Activated naive CD4-positive, alpha-beta T cell treated with anti-CD3 and anti-CD28 coated beads for 36 hours (primary cell): Measurements from ENCODE around the gene DRD4. TPM values are rescaled to one million over a fixed set of nuclear protein-coding genes. Genes with fewer than 3 reads are reported as not detected.
A peak's percentile ranks its signal among the peaks of the same experiment; 100 is the strongest.

Source experiments
- CTCF ChIA-PET: fragments of 350-600 bp; sonication (Branson Sonifier 250); formaldehyde crosslinking; loops from one replicate; lab custom pipeline; 2021; ENCODE audit warnings: antibody characterized with exemption; lab: Charles Lee
- DNase-seq: peaks from one replicate; pipeline ENCODE4 v3.0.0-alpha.2; 2020
- H3K27ac Mint-ChIP-seq: one replicate; pipeline ENCODE4 v1.8.0; 2021; ENCODE audit warnings: mild to moderate bottlenecking, mixed read lengths
- H3K27me3 Mint-ChIP-seq: one replicate; pipeline ENCODE4 v1.8.0; 2021; ENCODE audit warnings: low read depth, mixed read lengths
- H3K36me3 Mint-ChIP-seq: one replicate; pipeline ENCODE4 v1.8.0; 2021; ENCODE audit warnings: low read depth, mixed read lengths
- H3K4me1 Mint-ChIP-seq: one replicate; pipeline ENCODE4 v1.8.0; 2021; ENCODE audit warnings: low read depth, mixed read lengths
- H3K4me3 Mint-ChIP-seq: one replicate; pipeline ENCODE4 v1.8.0; 2021; ENCODE audit warnings: mild to moderate bottlenecking, moderate library complexity, mixed read lengths
- H3K9me3 Mint-ChIP-seq: one replicate; pipeline ENCODE4 v1.8.0; 2021; ENCODE audit warnings: mixed read lengths
- intact Hi-C: fragments of 100-400 bp; cut with micrococcal nuclease; formaldehyde crosslinking; loops from one replicate; pipeline ENCODE4 v1.15.1; 2023
- total RNA-seq, 2 experiments: library from RNA; stranded (reverse); gene quantifications; one replicate each; pipeline ENCODE4 v1.2.3, GENCODE V29; 2021

The DRD4 gene
- total RNA-seq, 2 experiments from 2014 or later, result 1.0 to 1.2 TPM

DNA sequence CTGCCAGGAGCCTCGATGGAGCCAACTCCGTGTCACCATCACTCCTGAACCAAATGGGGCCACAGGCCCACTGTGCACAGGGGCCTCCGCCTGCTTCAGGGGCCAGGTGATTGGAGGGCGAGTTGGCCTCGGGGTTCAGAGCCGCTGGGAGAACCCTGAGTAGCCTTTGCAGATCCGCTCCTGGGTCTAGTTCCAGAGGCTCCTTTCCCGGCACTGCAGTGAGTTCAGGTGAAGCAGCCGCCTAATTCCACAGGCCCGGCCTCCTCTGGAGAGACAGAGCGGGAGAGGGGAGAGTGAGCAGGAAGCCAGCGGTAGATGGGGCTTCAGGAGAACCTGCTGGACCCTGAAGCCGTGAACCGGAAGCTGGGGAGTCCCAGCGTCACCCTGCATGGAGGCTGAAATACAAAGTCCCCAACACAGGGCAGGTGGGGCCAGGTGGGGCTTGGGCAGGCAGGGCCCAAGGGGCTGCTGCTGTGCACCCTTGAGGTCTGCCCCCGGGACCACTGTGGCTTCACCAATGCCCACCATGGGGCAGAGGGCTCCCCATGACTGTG is 22.5 kb downstream of the DRD4 start:
- Mint-ChIP-seq H3K27ac (no peak overlapping the region), H3K4me3 (no peak overlapping the region), H3K9me3 (no peaks in the 10 kb centered on the region), H3K4me1 (no peaks in the 10 kb centered on the region), H3K36me3 (peaks cover 8% of the 10 kb centered on the region), H3K27me3 (no peaks in the 10 kb centered on the region)
- DNase-seq, result no peak
- CTCF ChIA-PET, result no interaction called here
- intact Hi-C loops, result no loop called here

GRCh38 chr11:660281-660680 is 23.2 kb downstream of the DRD4 start:
- Mint-ChIP-seq H3K36me3 (peaks cover 7% of the 10 kb centered on the region), H3K27me3 (no peaks in the 10 kb centered on the region), H3K9me3 (no peaks in the 10 kb centered on the region), H3K27ac (no peak overlapping the region), H3K4me3 (no peak overlapping the region), H3K4me1 (no peaks in the 10 kb centered on the region)
- no peak for DNase-seq
- CTCF ChIA-PET, result interaction anchor here (1.4 to 1.6 kb wide), 2 partner anchors 17 to 64 kb away, joined by 5 read pairs; no protein-coding TSS in a partner anchor
- intact Hi-C loops, result no loop called here

GRCh38 chr11:660681-661444 is 23.8 kb downstream of the DRD4 start:
- Mint-ChIP-seq H3K27ac (no peak overlapping the region), H3K27me3 (no peaks in the 10 kb centered on the region), H3K4me3 (no peak overlapping the region), H3K4me1 (no peaks in the 10 kb centered on the region), H3K9me3 (no peaks in the 10 kb centered on the region), H3K36me3 (peaks cover 7% of the 10 kb centered on the region)
- intact Hi-C loops, result no loop called here
- CTCF ChIA-PET, result interaction anchor here (0.7 to 1.6 kb wide), 3 partner anchors 17 to 63 kb away, joined by 4 to 5 read pairs (median 5); no protein-coding TSS in a partner anchor
- no peak for DNase-seq

GRCh38 chr11:662689-663274 is 25.7 kb downstream of the DRD4 start:
- H3K4me1 Mint-ChIP-seq, result no peaks in the 10 kb centered on the region
- H3K9me3 Mint-ChIP-seq, result no peaks in the 10 kb centered on the region
- H3K4me3 Mint-ChIP-seq, result no peak overlapping the region
- peaks cover 11% of the 10 kb centered on the region for H3K36me3 Mint-ChIP-seq
- peak; percentile 59 for DNase-seq
- intact Hi-C loops, result loop anchor here (1.0 kb wide), 1 partner anchor 61 kb away; no protein-coding TSS in a partner anchor
- H3K27ac Mint-ChIP-seq, result no peak overlapping the region
- CTCF ChIA-PET, result interaction anchor here (0.9 to 1.1 kb wide), 3 partner anchors 12 to 58 kb away, joined by 3 read pairs; no protein-coding TSS in a partner anchor
- no peaks in the 10 kb centered on the region for H3K27me3 Mint-ChIP-seq

- no peak overlapping the region for H3K27ac Mint-ChIP-seq
- H3K9me3 Mint-ChIP-seq, result no peaks in the 10 kb centered on the region
- intact Hi-C loops, result no loop called here
- H3K36me3 Mint-ChIP-seq, result peaks cover 14% of the 10 kb centered on the region
- H3K27me3 Mint-ChIP-seq, result no peaks in the 10 kb centered on the region
- DNase-seq, result no peak
- CTCF ChIA-PET, result interaction anchor here (0.7 to 1.7 kb wide), 3 partner anchors 58 to 61 kb away, joined by 3 read pairs; no protein-coding TSS in a partner anchor
- H3K4me3 Mint-ChIP-seq, result no peak overlapping the region
- no peaks in the 10 kb centered on the region for H3K4me1 Mint-ChIP-seq
These were observed 28.1 kb downstream of the DRD4 start for GRCh38 chr11:665062-665703.

DNA sequence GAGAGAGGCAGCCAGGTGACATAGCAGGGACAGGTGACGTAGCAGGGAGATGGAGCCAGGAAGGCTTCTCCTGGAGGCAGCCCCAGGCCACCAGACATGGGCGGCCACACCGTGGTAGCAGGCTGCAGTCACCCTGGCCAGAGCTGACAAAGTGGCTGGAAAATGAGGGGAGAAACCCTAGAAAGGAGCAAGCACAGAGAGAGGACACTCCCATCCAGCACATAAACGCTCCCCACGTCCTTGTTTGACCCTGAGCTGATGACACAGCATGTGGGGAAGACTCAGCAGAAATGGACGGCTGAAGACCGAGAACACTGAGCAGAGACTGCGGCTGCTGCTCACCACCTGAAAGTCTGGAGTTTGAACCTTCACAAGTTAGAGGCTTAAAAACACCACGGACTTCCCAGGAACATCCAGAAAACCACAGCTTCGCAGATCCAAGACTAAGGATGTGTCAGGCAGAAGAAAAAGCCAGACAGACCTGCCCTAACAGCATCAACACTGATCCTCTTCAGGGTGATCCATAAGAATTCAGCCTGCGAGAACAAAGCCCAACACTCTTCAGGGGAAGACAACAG is 28.7 kb downstream of the DRD4 start:
- intact Hi-C loops, result no loop called here
- no peak overlapping the region for H3K4me3 Mint-ChIP-seq
- no peak overlapping the region for H3K27ac Mint-ChIP-seq
- H3K9me3 Mint-ChIP-seq, result no peaks in the 10 kb centered on the region
- peaks cover 14% of the 10 kb centered on the region for H3K36me3 Mint-ChIP-seq
- CTCF ChIA-PET, result interaction anchor here (1.7 kb wide), 1 partner anchor 57 kb away, joined by 3 read pairs; no protein-coding TSS in a partner anchor
- no peak for DNase-seq
- no peaks in the 10 kb centered on the region for H3K27me3 Mint-ChIP-seq
- H3K4me1 Mint-ChIP-seq, result no peaks in the 10 kb centered on the region

DNA sequence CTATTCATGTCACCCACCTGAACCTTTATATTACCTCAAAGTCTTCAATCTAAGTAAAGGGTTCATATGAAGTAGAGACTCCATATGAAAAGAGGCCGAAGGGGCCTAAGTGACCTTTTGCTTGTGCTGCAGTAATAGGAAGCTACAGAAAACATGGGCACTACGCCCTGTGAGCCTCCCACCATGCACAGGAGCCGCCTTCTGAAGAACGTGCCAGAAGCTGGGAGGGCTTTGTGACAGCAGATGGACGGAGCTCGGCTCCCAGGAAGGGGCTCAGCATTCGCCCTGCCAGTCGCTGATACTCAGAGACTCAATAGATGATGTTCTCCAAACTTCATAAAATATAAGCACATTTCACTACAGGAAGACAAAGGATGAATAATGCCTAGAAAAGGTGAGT is 36.8 kb downstream of the DRD4 start:
- no peaks in the 10 kb centered on the region for H3K27me3 Mint-ChIP-seq
- H3K4me1 Mint-ChIP-seq, result no peaks in the 10 kb centered on the region
- no peak overlapping the region for H3K27ac Mint-ChIP-seq
- H3K4me3 Mint-ChIP-seq, result no peak overlapping the region
- H3K9me3 Mint-ChIP-seq, result no peaks in the 10 kb centered on the region
- peaks cover 20% of the 10 kb centered on the region for H3K36me3 Mint-ChIP-seq
- no peak for DNase-seq
- intact Hi-C loops, result no loop called here
- CTCF ChIA-PET, result interaction anchor here (0.5 to 0.8 kb wide), 2 partner anchors 23 to 66 kb away, joined by 3 to 4 read pairs; no protein-coding TSS in a partner anchor

- DNase-seq, result no peak
- H3K9me3 Mint-ChIP-seq, result no peaks in the 10 kb centered on the region
- no peak overlapping the region for H3K27ac Mint-ChIP-seq
- intact Hi-C loops, result no loop called here
- CTCF ChIA-PET, result interaction anchor here (0.5 to 0.8 kb wide), 3 partner anchors 12 to 67 kb away, joined by 3 to 4 read pairs (median 3); no protein-coding TSS in a partner anchor
- no peaks in the 10 kb centered on the region for H3K4me1 Mint-ChIP-seq
- peaks cover 20% of the 10 kb centered on the region for H3K36me3 Mint-ChIP-seq
- no peak overlapping the region for H3K4me3 Mint-ChIP-seq
- no peaks in the 10 kb centered on the region for H3K27me3 Mint-ChIP-seq
These were observed 37.3 kb downstream of the DRD4 start for GRCh38 chr11:674406-674805.

DNA sequence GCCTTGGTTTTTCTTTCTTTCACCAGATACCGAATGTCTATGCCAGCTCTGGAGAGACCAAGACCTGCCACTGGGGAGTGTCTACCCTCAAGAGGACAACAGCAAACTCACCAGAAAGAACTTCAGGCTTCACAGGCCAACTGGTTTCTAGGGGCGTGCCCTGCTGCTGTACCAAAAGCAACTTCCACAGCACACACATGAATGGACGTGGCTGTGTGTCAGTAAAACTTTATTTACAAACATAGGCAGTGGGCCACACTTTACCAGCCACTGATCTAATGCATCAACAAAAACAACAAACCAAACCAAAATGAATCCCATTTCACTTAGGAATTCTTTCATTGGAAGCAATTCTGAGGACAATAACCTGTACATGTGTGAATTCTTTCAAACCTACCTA is 41.2 kb downstream of the DRD4 start:
- DNase-seq, result no peak
- H3K36me3 Mint-ChIP-seq, result peaks cover 31% of the 10 kb centered on the region
- no peaks in the 10 kb centered on the region for H3K27me3 Mint-ChIP-seq
- H3K4me3 Mint-ChIP-seq, result no peak overlapping the region
- CTCF ChIA-PET, result interaction anchor here (1.5 kb wide), 1 partner anchor 17 kb away, joined by 5 read pairs; no protein-coding TSS in a partner anchor
- no peaks in the 10 kb centered on the region for H3K4me1 Mint-ChIP-seq
- no peaks in the 10 kb centered on the region for H3K9me3 Mint-ChIP-seq
- intact Hi-C loops, result no loop called here
- H3K27ac Mint-ChIP-seq, result no peak overlapping the region

GRCh38 chr11:679271-680207 is 42.5 kb downstream of the DRD4 start:
- H3K27ac Mint-ChIP-seq, result no peak overlapping the region
- H3K36me3 Mint-ChIP-seq, result peaks cover 34% of the 10 kb centered on the region
- intact Hi-C loops, result no loop called here
- H3K9me3 Mint-ChIP-seq, result no peaks in the 10 kb centered on the region
- DNase-seq, result no peak
- no peak overlapping the region for H3K4me3 Mint-ChIP-seq
- H3K4me1 Mint-ChIP-seq, result no peaks in the 10 kb centered on the region
- no peaks in the 10 kb centered on the region for H3K27me3 Mint-ChIP-seq
- CTCF ChIA-PET, result interaction anchor here (0.7 kb wide), 2 partner anchors 74 to 79 kb away, joined by 3 read pairs; no protein-coding TSS in a partner anchor

DNA sequence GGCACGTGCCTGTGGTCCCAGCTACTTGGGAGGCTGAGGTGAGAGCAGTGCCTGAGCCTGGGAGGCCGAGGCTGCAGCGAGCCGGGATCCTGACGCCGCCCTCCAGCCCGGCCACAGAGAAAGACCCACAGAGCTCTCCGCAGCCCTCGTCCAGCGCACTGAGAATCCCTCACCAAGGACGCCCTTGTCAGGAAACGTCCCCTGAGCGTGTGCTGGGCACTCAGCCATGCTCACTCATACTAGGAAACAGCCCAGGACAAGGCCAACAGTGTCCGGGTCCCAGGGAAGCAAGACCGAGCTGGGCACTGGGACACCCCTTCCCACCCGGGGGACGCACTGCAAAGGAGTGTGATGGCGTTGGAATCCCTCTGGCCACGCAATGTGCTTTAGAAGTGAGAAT is 43.4 kb downstream of the DRD4 start:
- peaks cover 37% of the 10 kb centered on the region for H3K36me3 Mint-ChIP-seq

More for the DNA sequence above, 43.4 kb downstream of the DRD4 start:
- Mint-ChIP-seq H3K9me3 (no peaks in the 10 kb centered on the region), H3K27me3 (no peaks in the 10 kb centered on the region), H3K4me3 (no peak overlapping the region), H3K4me1 (no peaks in the 10 kb centered on the region), H3K27ac (no peak overlapping the region)
- no peak for DNase-seq
- CTCF ChIA-PET, result interaction anchor here (0.6 kb wide), 1 partner anchor 128 kb away, joined by 4 read pairs; no protein-coding TSS in a partner anchor
- intact Hi-C loops, result no loop called here
